HepG2 (cell line): ENCODE data around the gene HPS6. TPM values are rescaled to one million over a fixed set of nuclear protein-coding genes. Genes with fewer than 3 reads are reported as not detected.

Experiments
- BRD4 ChIP-seq: sonication (generic); formaldehyde crosslinking; IDR thresholded peaks from 2 replicates; pipeline ENCODE4 v1.4.0; 2020; ENCODE audit warnings: missing genetic modification reagents
- DNMT1 ChIP-seq: sonication (generic); formaldehyde crosslinking; IDR thresholded peaks from 2 replicates; pipeline ENCODE4 v1.5.1; 2020; ENCODE audit warnings: mild to moderate bottlenecking, missing genetic modification reagents
- IRF1 ChIP-seq: sonication (generic); formaldehyde crosslinking; IDR thresholded peaks from 2 replicates; pipeline ENCODE4 v1.4.0; 2020; ENCODE audit warnings: low read depth, mild to moderate bottlenecking, missing genetic modification reagents
- KLF6 ChIP-seq: IDR thresholded peaks from 2 replicates; pipeline ENCODE4 v1.8.0; 2016; ENCODE audit warnings: missing biosample characterization, missing genetic modification reagents
- NFKBIZ ChIP-seq: IDR thresholded peaks from 2 replicates; pipeline ENCODE4 v1.6.1; 2018; ENCODE audit warnings: missing genetic modification reagents, missing compliant biosample characterization
- REST ChIP-seq, 2 experiments: IDR thresholded peaks; 2 replicates each; pipeline ENCODE4 v1.6.1; 2011 to 2012; ENCODE audit warnings: low read length in 2 of 2, borderline replicate concordance in 1 of 2, low read depth in 1 of 2, mild to moderate bottlenecking in 1 of 2, moderate library complexity in 1 of 2
- SETDB1 ChIP-seq: sonication (generic); formaldehyde crosslinking; IDR thresholded peaks from 2 replicates; pipeline ENCODE4 v1.5.1; 2020; ENCODE audit warnings: missing genetic modification reagents, mild to moderate bottlenecking, borderline replicate concordance
- SRY ChIP-seq: sonication (generic); formaldehyde crosslinking; IDR thresholded peaks from 2 replicates; pipeline ENCODE4 v1.8.0; 2022; ENCODE audit warnings: mild to moderate bottlenecking, missing genetic modification reagents
- TBL1XR1 ChIP-seq: fragments of 150-350 bp; IDR thresholded peaks from 2 replicates; pipeline ENCODE4 v1.6.1; 2014; ENCODE audit warnings: borderline replicate concordance, low read length; ENCODE audit not compliant: partially characterized antibody
- TFAP4 ChIP-seq: sonication (generic); IDR thresholded peaks from 2 replicates; pipeline ENCODE4 v1.6.1; 2016; ENCODE audit warnings: low read depth, borderline replicate concordance
- ZFP41 ChIP-seq: sonication (generic); formaldehyde crosslinking; IDR thresholded peaks from 2 replicates; pipeline ENCODE4 v1.4.0; 2020; ENCODE audit warnings: mild to moderate bottlenecking, missing genetic modification reagents, borderline replicate concordance
- ZNF17 ChIP-seq: sonication (generic); formaldehyde crosslinking; IDR thresholded peaks from 2 replicates; pipeline ENCODE4 v1.5.0; 2020; ENCODE audit warnings: mild to moderate bottlenecking, missing genetic modification reagents
- ZNF331 ChIP-seq: sonication (generic); formaldehyde crosslinking; IDR thresholded peaks from 2 replicates; pipeline ENCODE4 v1.4.0; 2020; ENCODE audit warnings: missing genetic modification reagents
- ZNF639 ChIP-seq: conservative IDR thresholded peaks from 2 replicates; pipeline ENCODE4 v1.6.1; 2018; ENCODE audit warnings: missing genetic modification reagents
- ZNF746 ChIP-seq: sonication (generic); formaldehyde crosslinking; IDR thresholded peaks from 2 replicates; pipeline ENCODE4 v1.8.0; 2022; ENCODE audit warnings: mild to moderate bottlenecking, missing genetic modification reagents
- polyA plus RNA-seq, 8 experiments: library from polyadenylated mRNA; depleted of rRNA in 3 of 8; stranded (reverse) in 7 of 8; unstranded in 1 of 8; fragments of >200 nt; fragmentation: Illumina TruSeq in 4 of 8; extraction: Trizol in 4 of 8; gene quantifications; 2 replicates each; pipeline versions ENCODE4 v1.2.1 to v1.2.3, GENCODE V29; 2011 to 2016; ENCODE audit warnings: low read depth in 4 of 8, missing spikeins in 1 of 8, mixed read lengths in 1 of 8; ENCODE audit not compliant: insufficient read depth in 1 of 8
- total RNA-seq, 5 experiments: library from RNA; depleted of rRNA; stranded (reverse); fragments of >200 nt; fragmentation: Illumina TruSeq; extraction: Trizol; gene quantifications; 2 replicates each; pipeline ENCODE4 v1.2.3, GENCODE V29; 2016; ENCODE audit warnings: low read depth in 1 of 5
- TF ChIP-seq, protein P1 (sequence below): IDR thresholded peaks from 2 replicates; pipeline ENCODE4 v1.6.1; 2016; ENCODE audit warnings: control low read depth
- TF ChIP-seq, protein P2 (sequence below): sonication (generic); formaldehyde crosslinking; IDR thresholded peaks from 2 replicates; pipeline ENCODE4 v1.4.0; 2020; ENCODE audit warnings: mild to moderate bottlenecking, missing genetic modification reagents
- TF ChIP-seq, protein P3 (sequence below): sonication (generic); formaldehyde crosslinking; IDR thresholded peaks from 2 replicates; pipeline ENCODE4 v1.5.0; 2020; ENCODE audit warnings: missing genetic modification reagents

Gene HPS6
- total and polyA plus RNA-seq, 2 of the 13 experiments (the other 11 are each of a cell fraction or from before 2014, with no cell fraction given) = 2.9 to 14.9 TPM

GRCh38 chr10:102113956-102114857 is 49.1 kb downstream of the HPS6 start (continued):
- TF ChIP-seq ZNF331 (CRISPR knock-in tag) (no peak), TBL1XR1 (no peak), ZFP41 (CRISPR knock-in tag) (no peak), IRF1 (CRISPR knock-in tag) (no peak), ZNF17 (no peak), SETDB1 (CRISPR knock-in tag) (no peak), NFKBIZ (CRISPR knock-in tag) (no peak), KLF6 (no peak), BRD4 (CRISPR knock-in tag) (no peak), REST (IDR thresholded peaks at IDR 0.05; ENCODE audit: borderline replicate concordance in 1 of 2, low read depth in 1 of 2, low read length in 2 of 2) (no peak), SRY (no peak), ZNF746 (CRISPR knock-in tag) (no peak), DNMT1 (CRISPR knock-in tag) (no peak), ZNF639 (CRISPR knock-in tag) (no peak), TFAP4 (peak; percentile 82)
- TF ChIP-seq, protein P1, sequence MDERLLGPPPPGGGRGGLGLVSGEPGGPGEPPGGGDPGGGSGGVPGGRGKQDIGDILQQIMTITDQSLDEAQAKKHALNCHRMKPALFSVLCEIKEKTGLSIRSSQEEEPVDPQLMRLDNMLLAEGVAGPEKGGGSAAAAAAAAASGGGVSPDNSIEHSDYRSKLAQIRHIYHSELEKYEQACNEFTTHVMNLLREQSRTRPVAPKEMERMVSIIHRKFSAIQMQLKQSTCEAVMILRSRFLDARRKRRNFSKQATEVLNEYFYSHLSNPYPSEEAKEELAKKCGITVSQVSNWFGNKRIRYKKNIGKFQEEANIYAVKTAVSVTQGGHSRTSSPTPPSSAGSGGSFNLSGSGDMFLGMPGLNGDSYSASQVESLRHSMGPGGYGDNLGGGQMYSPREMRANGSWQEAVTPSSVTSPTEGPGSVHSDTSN (CRISPR knock-in tag) = no peak
- TF ChIP-seq, protein P2, sequence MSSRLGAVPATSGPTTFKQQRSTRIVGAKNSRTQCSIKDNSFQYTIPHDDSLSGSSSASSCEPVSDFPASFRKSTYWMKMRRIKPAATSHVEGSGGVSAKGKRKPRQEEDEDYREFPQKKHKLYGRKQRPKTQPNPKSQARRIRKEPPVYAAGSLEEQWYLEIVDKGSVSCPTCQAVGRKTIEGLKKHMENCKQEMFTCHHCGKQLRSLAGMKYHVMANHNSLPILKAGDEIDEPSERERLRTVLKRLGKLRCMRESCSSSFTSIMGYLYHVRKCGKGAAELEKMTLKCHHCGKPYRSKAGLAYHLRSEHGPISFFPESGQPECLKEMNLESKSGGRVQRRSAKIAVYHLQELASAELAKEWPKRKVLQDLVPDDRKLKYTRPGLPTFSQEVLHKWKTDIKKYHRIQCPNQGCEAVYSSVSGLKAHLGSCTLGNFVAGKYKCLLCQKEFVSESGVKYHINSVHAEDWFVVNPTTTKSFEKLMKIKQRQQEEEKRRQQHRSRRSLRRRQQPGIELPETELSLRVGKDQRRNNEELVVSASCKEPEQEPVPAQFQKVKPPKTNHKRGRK (CRISPR knock-in tag) = no peak
- TF ChIP-seq, protein P3, sequence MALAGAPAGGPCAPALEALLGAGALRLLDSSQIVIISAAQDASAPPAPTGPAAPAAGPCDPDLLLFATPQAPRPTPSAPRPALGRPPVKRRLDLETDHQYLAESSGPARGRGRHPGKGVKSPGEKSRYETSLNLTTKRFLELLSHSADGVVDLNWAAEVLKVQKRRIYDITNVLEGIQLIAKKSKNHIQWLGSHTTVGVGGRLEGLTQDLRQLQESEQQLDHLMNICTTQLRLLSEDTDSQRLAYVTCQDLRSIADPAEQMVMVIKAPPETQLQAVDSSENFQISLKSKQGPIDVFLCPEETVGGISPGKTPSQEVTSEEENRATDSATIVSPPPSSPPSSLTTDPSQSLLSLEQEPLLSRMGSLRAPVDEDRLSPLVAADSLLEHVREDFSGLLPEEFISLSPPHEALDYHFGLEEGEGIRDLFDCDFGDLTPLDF (CRISPR knock-in tag) = no peak
